H1 (cell line): Measurements from ENCODE around the gene UBE2E2. TPM values are rescaled to one million over a fixed set of nuclear protein-coding genes. Genes with fewer than 3 reads are reported as not detected.

Experiments used
- CTCF ChIA-PET: fragments of 300-600 bp; sonication (Branson Sonifier 250); formaldehyde crosslinking; loops from one replicate; lab custom pipeline; 2021; ENCODE audit not compliant: partially characterized antibody; lab: Charles Lee
- POLR2A ChIA-PET: fragments of 300-600 bp; sonication (Branson Sonifier 250); formaldehyde crosslinking; loops from one replicate; lab custom pipeline; 2021; ENCODE audit warnings: inconsistent platforms; ENCODE audit not compliant: partially characterized antibody; lab: Charles Lee
- DNase-seq, 2 experiments: peaks; one replicate each; pipeline versions ENCODE4 v3.0.0 to v3.0.0-alpha.2; 2010 to 2022; ENCODE audit warnings: low spot score in 2 of 2, low read depth in 1 of 2, mixed read lengths in 1 of 2
- FAIRE-seq: peaks from 2 replicates; lab custom pipeline; 2011; peaks lifted over from hg19 to GRCh38; lab: Jason Lieb, UNC
- H2AFZ ChIP-seq: 2 replicates; pipeline ENCODE4 v1.8.1; 2012; ENCODE audit warnings: low read length, inconsistent platforms
- H2AK5ac ChIP-seq: 2 replicates; pipeline ENCODE4 v1.6.1; 2013; ENCODE audit warnings: low read depth, low read length
- H2BK120ac ChIP-seq: replicated peaks from 2 replicates; pipeline ENCODE3; 2013; ENCODE audit warnings: low read depth, low read length, inconsistent platforms
- H2BK12ac ChIP-seq: 2 replicates; pipeline ENCODE4 v1.6.1; 2013; ENCODE audit warnings: low read depth, low read length
- H2BK15ac ChIP-seq: 2 replicates; pipeline ENCODE4 v1.6.1; 2013; ENCODE audit warnings: low read length
- H2BK20ac ChIP-seq: 2 replicates; pipeline ENCODE4 v1.6.1; 2013; ENCODE audit warnings: low read length
- H2BK5ac ChIP-seq: 2 replicates; pipeline ENCODE4 v1.6.1; 2013; ENCODE audit warnings: low read depth, low read length
- H3K14ac ChIP-seq: 2 replicates; pipeline ENCODE4 v1.6.1; 2013; ENCODE audit warnings: inconsistent platforms; ENCODE audit not compliant: insufficient read length
- H3K18ac ChIP-seq: 2 replicates; pipeline ENCODE4 v1.6.1; 2013; ENCODE audit warnings: low read length; ENCODE audit errors: extremely low read depth
- H3K23ac ChIP-seq: 2 replicates; pipeline ENCODE4 v1.6.1; 2013; ENCODE audit warnings: inconsistent platforms; ENCODE audit not compliant: insufficient read length
- H3K23me2 ChIP-seq: 2 replicates; pipeline ENCODE4 v1.6.1; 2013; ENCODE audit warnings: low read depth, low read length
- H3K27ac ChIP-seq: 2 replicates; pipeline ENCODE4 v1.6.1; 2011; ENCODE audit warnings: low read depth, low read length, inconsistent platforms
- H3K27me3 ChIP-seq, 4 experiments: replicated peaks in 1 of 4; 1 replicate in 1 of 4; 2 replicates in 3 of 4; pipeline versions ENCODE4 v1.6.1 to v1.8.1; 2011 to 2013; ENCODE audit warnings: low read length in 3 of 4, mild to moderate bottlenecking in 3 of 4, inconsistent platforms in 2 of 4, mixed read lengths in 2 of 4, moderate library complexity in 1 of 4; ENCODE audit not compliant: control insufficient read depth in 3 of 4, insufficient read depth in 3 of 4; ENCODE audit errors: extremely low read depth in 1 of 4
- H3K36me3 ChIP-seq, 4 experiments: 2 replicates each; pipeline versions ENCODE4 v1.6.1 to v1.8.1; 2011 to 2013; ENCODE audit warnings: mild to moderate bottlenecking in 4 of 4, low read length in 3 of 4, moderate library complexity in 2 of 4, control low read depth in 1 of 4, inconsistent platforms in 1 of 4; ENCODE audit not compliant: insufficient read depth in 4 of 4, control insufficient read depth in 2 of 4
- H3K4ac ChIP-seq: replicated peaks from 2 replicates; pipeline ENCODE3; 2013; ENCODE audit warnings: low read length, low read depth, mixed read lengths, inconsistent platforms; ENCODE audit not compliant: insufficient read length
- H3K4me1 ChIP-seq, 4 experiments: replicated peaks in 1 of 4; 1 replicate in 1 of 4; 2 replicates in 3 of 4; pipeline versions ENCODE4 v1.6.1 to v1.8.1; 2011 to 2013; ENCODE audit warnings: low read length in 3 of 4, inconsistent platforms in 2 of 4, mixed read lengths in 1 of 4; ENCODE audit not compliant: insufficient read depth in 4 of 4, control insufficient read depth in 3 of 4
- H3K4me2 ChIP-seq, 2 experiments: 2 replicates each; pipeline versions ENCODE4 v1.6.1 to v1.8.1; 2011 to 2013; ENCODE audit warnings: low read depth in 2 of 2, low read length in 2 of 2, control low read depth in 1 of 2, inconsistent platforms in 1 of 2, mild to moderate bottlenecking in 1 of 2; ENCODE audit not compliant: insufficient read depth in 1 of 2
- H3K4me3 ChIP-seq, 4 experiments: fragments of 200-600, 300-600 bp in 1 of 4; sonication (generic), shearing (Covaris generic), sonication (Bioruptor Twin) in 1 of 4; 2 replicates each; pipeline versions ENCODE4 v1.5.1 to v1.8.1; 2011 to 2016; ENCODE audit warnings: low read length in 4 of 4, low read depth in 3 of 4, control low read depth in 2 of 4, inconsistent platforms in 2 of 4, mild to moderate bottlenecking in 2 of 4, mixed read lengths in 1 of 4, moderate library complexity in 1 of 4; ENCODE audit not compliant: insufficient read depth in 2 of 4; ENCODE audit errors: extremely low read depth in 1 of 4
- H3K56ac ChIP-seq: replicated peaks from 2 replicates; pipeline ENCODE3; 2013; ENCODE audit warnings: low read depth, mild to moderate bottlenecking, mixed read lengths, low read length, inconsistent platforms; ENCODE audit not compliant: insufficient read length
- H3K79me1 ChIP-seq: 2 replicates; pipeline ENCODE4 v1.6.1; 2013; ENCODE audit warnings: low read depth, low read length, control low read depth
- H3K79me2 ChIP-seq, 2 experiments: 2 replicates each; pipeline versions ENCODE4 v1.6.1 to v1.8.1; 2012 to 2013; ENCODE audit warnings: low read length in 2 of 2, mild to moderate bottlenecking in 2 of 2, inconsistent platforms in 1 of 2; ENCODE audit not compliant: insufficient read depth in 2 of 2, control insufficient read depth in 1 of 2
- H3K9ac ChIP-seq, 4 experiments: replicated peaks in 1 of 4; 1 replicate in 1 of 4; 2 replicates in 3 of 4; pipeline versions ENCODE4 v1.6.1 to v1.8.1; 2011 to 2013; ENCODE audit warnings: low read depth in 3 of 4, low read length in 3 of 4, control low read depth in 2 of 4, mild to moderate bottlenecking in 2 of 4, moderate library complexity in 2 of 4, inconsistent platforms in 1 of 4; ENCODE audit errors: extremely low read depth in 1 of 4
- H3K9me3 ChIP-seq, 2 experiments: 2 replicates each; pipeline versions ENCODE4 v1.6.1 to v1.8.1; 2012 to 2013; ENCODE audit warnings: mild to moderate bottlenecking in 2 of 2, moderate library complexity in 2 of 2, control low read depth in 1 of 2, inconsistent platforms in 1 of 2, low read depth in 1 of 2, low read length in 1 of 2, mixed read lengths in 1 of 2; ENCODE audit not compliant: insufficient read depth in 2 of 2
- H4K20me1 ChIP-seq, 2 experiments: replicated peaks in 1 of 2; 2 replicates each; pipeline versions ENCODE3 to v1.8.1; 2011 to 2013; ENCODE audit warnings: inconsistent platforms in 2 of 2, low read length in 2 of 2, mild to moderate bottlenecking in 1 of 2; ENCODE audit not compliant: insufficient read depth in 2 of 2, control insufficient read depth in 1 of 2
- H4K5ac ChIP-seq: 2 replicates; pipeline ENCODE4 v1.6.1; 2013; ENCODE audit warnings: low read length, low read depth, mixed read lengths, inconsistent platforms; ENCODE audit not compliant: insufficient read length
- H4K8ac ChIP-seq: 2 replicates; pipeline ENCODE4 v1.8.0; 2013; ENCODE audit warnings: mild to moderate bottlenecking, moderate library complexity, low read length, inconsistent platforms; ENCODE audit not compliant: insufficient read depth; ENCODE audit errors: extremely low read depth
- H4K91ac ChIP-seq: replicated peaks from 2 replicates; pipeline ENCODE3; 2013; ENCODE audit warnings: low read length, mixed read lengths, inconsistent platforms; ENCODE audit not compliant: insufficient read length
- BCL11A ChIP-seq, 2 experiments: IDR thresholded peaks; one replicate each; pipeline ENCODE4 v1.6.1; 2011; ENCODE audit warnings: low read depth in 2 of 2, low read length in 2 of 2, mild to moderate bottlenecking in 2 of 2
- CBX5 ChIP-seq: fragments of 300-800, 300-1000 bp; sonication (generic); IDR thresholded peaks from 2 replicates; pipeline ENCODE4 v1.7.1; 2016; ENCODE audit warnings: antibody characterized with exemption, low read length, low read depth
- CHD2 ChIP-seq: IDR thresholded peaks from 2 replicates; pipeline ENCODE4 v1.6.1; 2012; ENCODE audit warnings: low read length, improper control_type of control experiment
- CREB1 ChIP-seq: IDR thresholded peaks from 2 replicates; pipeline ENCODE4 v1.6.1; 2012; ENCODE audit warnings: inconsistent platforms
- CTBP2 ChIP-seq: IDR thresholded peaks from 2 replicates; pipeline ENCODE4 v1.7.0; 2011; ENCODE audit warnings: borderline replicate concordance, mild to moderate bottlenecking, moderate library complexity, mixed read lengths, low read length; ENCODE audit not compliant: insufficient read depth, insufficient read length
- EP300 ChIP-seq, 2 experiments: IDR thresholded peaks; 1 replicate in 1 of 2; 2 replicates in 1 of 2; pipeline ENCODE4 v1.6.1; 2011 to 2012; ENCODE audit warnings: low read depth in 2 of 2, low read length in 2 of 2, mild to moderate bottlenecking in 2 of 2, borderline replicate concordance in 1 of 2, inconsistent platforms in 1 of 2, moderate library complexity in 1 of 2
- FOSL1 ChIP-seq: IDR thresholded peaks from 2 replicates; pipeline ENCODE4 v1.6.1; 2011; ENCODE audit warnings: mild to moderate bottlenecking, low read depth, low read length, moderate library complexity; ENCODE audit not compliant: insufficient read depth
- KDM5A ChIP-seq: fragments of 200-600 bp; IDR thresholded peaks from 2 replicates; pipeline ENCODE4 v1.7.1; 2012; ENCODE audit warnings: mild to moderate bottlenecking, low read length, inconsistent platforms, mixed read lengths
- MAFK ChIP-seq: IDR thresholded peaks from 2 replicates; pipeline ENCODE4 v1.6.1; 2012; ENCODE audit warnings: low read depth, mild to moderate bottlenecking, improper control_type of control experiment, low read length
- NRF1 ChIP-seq: IDR thresholded peaks from 2 replicates; pipeline ENCODE4 v1.6.1; 2011; ENCODE audit warnings: mild to moderate bottlenecking, low read depth, low read length, improper control_type of control experiment
- PHF8 ChIP-seq: fragments of 200-600 bp; sonication (generic); conservative IDR thresholded peaks from 2 replicates; pipeline ENCODE4 v1.7.1; 2012; ENCODE audit warnings: low read depth, mild to moderate bottlenecking, inconsistent platforms, low read length, moderate library complexity
- RFX5 ChIP-seq: IDR thresholded peaks from 2 replicates; pipeline ENCODE4 v1.6.1; 2011; ENCODE audit warnings: low read depth, low read length, improper control_type of control experiment, borderline replicate concordance
- RXRA ChIP-seq: IDR thresholded peaks from 2 replicates; pipeline ENCODE4 v1.6.1; 2011; ENCODE audit warnings: low read depth, mild to moderate bottlenecking, low read length, moderate library complexity; ENCODE audit not compliant: insufficient read depth
- SAP30 ChIP-seq: fragments of 300-600 bp; sonication (generic); IDR thresholded peaks from 2 replicates; pipeline ENCODE4 v1.7.1; 2012; ENCODE audit warnings: low read length, moderate library complexity, mild to moderate bottlenecking, inconsistent platforms; ENCODE audit not compliant: insufficient read depth, insufficient replicate concordance
- SIRT6 ChIP-seq: IDR thresholded peaks from one replicate; pipeline ENCODE4 v1.7.1; 2012; ENCODE audit warnings: low read length, inconsistent platforms
- SIX5 ChIP-seq: IDR thresholded peaks from 2 replicates; pipeline ENCODE4 v1.6.1; 2011; ENCODE audit warnings: mild to moderate bottlenecking, low read depth, low read length
- SP1 ChIP-seq: IDR thresholded peaks from 2 replicates; pipeline ENCODE4 v1.6.1; 2011; ENCODE audit warnings: low read depth, low read length
- polyA plus RNA-seq, 7 experiments: library from polyadenylated mRNA; depleted of rRNA in 3 of 7; stranded (reverse) in 5 of 7; unstranded in 2 of 7; fragments of >200 nt in 5 of 7; fragments of 200-250 nt in 2 of 7; gene quantifications; 1 replicate in 5 of 7; 2 replicates in 1 of 7; 4 replicates in 1 of 7; pipeline versions ENCODE4 v1.2.1 to v1.2.3, GENCODE V29; 2011 to 2013; ENCODE audit warnings: missing spikeins in 2 of 7, mixed read lengths in 2 of 7
- total RNA-seq: library from RNA; stranded (reverse); fragmentation: NEBNext Ultra II Directional; extraction: Animal tissue kit (Norgen Biotek cat#: 25700); gene quantifications from 2 replicates; pipeline ENCODE4 v1.2.1, GENCODE V29; 2021

Gene UBE2E2
- total and polyA plus RNA-seq, 2 of the 8 experiments (the other 6 are each of a cell fraction or from before 2014, with no cell fraction given), result 57.6 to 70.6 TPM

GRCh38 chr3:23438657-23439056 lies 235.5 kb downstream of the UBE2E2 start:
- Histone ChIP-seq H3K36me3 (no peaks in the 10 kb centered on the region), H3K4me3 (no peak overlapping the region), H3K79me1 (peaks cover 6% of the 10 kb centered on the region; the same call in 1 of the 2 replicates), H3K23me2 (no peaks in the 10 kb centered on the region), H3K4ac (no peak overlapping the region), H2BK20ac (no peak overlapping the region), H2BK12ac (no peak overlapping the region), H2AFZ (no peak overlapping the region), H3K4me2 (no peak overlapping the region), H3K4me1 (peaks cover 0 to 13% (median 9%) of the 10 kb centered on the region in 4 experiments; a peak in 6 of 7 replicates), H3K27ac (no peak overlapping the region), H2BK15ac (no peak overlapping the region), H2BK5ac (no peak overlapping the region), H2AK5ac (no peak overlapping the region), H3K9ac (no peak overlapping the region), H4K8ac (no peak overlapping the region), H3K14ac (no peak overlapping the region), H3K23ac (no peak overlapping the region), H3K9me3 (no peaks in the 10 kb centered on the region), H4K91ac (no peak overlapping the region), H3K56ac (no peak overlapping the region), H3K27me3 (no peaks in the 10 kb centered on the region), H4K5ac (no peak overlapping the region), H2BK120ac (no peak overlapping the region), H4K20me1 (no peaks in the 10 kb centered on the region), H3K79me2 (peaks cover 0 to 7% of the 10 kb centered on the region in 2 experiments; a peak in 2 of 4 replicates), H3K18ac (no peak overlapping the region)
- DNase-seq, result no peak
- CTCF ChIA-PET, result no interaction called here
- POLR2A ChIA-PET, result no interaction called here
- FAIRE-seq, result no peak
- TF ChIP-seq EP300 (IDR thresholded peaks at IDR 0.05; ENCODE audit: borderline replicate concordance in 1 of 2, low read depth in 2 of 2, low read length in 2 of 2) (no peak), FOSL1 (no peak), CBX5 (no peak), SP1 (no peak), CHD2 (no peak), SAP30 (no peak), CTBP2 (no peak), MAFK (no peak), CREB1 (no peak), RXRA (no peak), KDM5A (no peak), NRF1 (no peak), BCL11A (IDR thresholded peaks at IDR 0.05; ENCODE audit: low read depth in 2 of 2, low read length in 2 of 2) (no peak), RFX5 (no peak), SIX5 (no peak), SIRT6 (no peak), PHF8 (no peak)
